Measurements from ENCODE around the gene NFIB. TPM values are rescaled to one million over a fixed set of nuclear protein-coding genes. Genes with fewer than 3 reads are reported as not detected.

The NFIB gene
- total and polyA plus RNA-seq, 2 of the 4 experiments (the other 2 are of a cell fraction): 1.4 to 2.0 TPM

- Histone ChIP-seq H4K5ac (ENCODE audit: low read depth, low read length) (no peak overlapping the region), H3K14ac (replicated peaks; ENCODE audit: low read depth, low read length) (no peak overlapping the region), H2AK5ac (ENCODE audit: low read depth, low read length) (no peak overlapping the region), H4K20me1 (ENCODE audit: insufficient read depth, low read length) (no peaks in the 10 kb centered on the region), H3K4ac (ENCODE audit: low read depth, low read length) (no peak overlapping the region), H3K4me2 (ENCODE audit: low read depth, low read length) (no peak overlapping the region), H3K36me3 (ENCODE audit: control insufficient read depth, insufficient read depth, low read length) (no peaks in the 10 kb centered on the region), H2BK15ac (ENCODE audit: low read depth, low read length) (no peak overlapping the region), H2AK9ac (replicated peaks; ENCODE audit: low read depth, low read length, poor library complexity) (no peak overlapping the region), H3K23ac (ENCODE audit: low read depth, low read length) (no peak overlapping the region), H2BK20ac (ENCODE audit: low read depth, low read length) (no peak overlapping the region), H3K18ac (ENCODE audit: low read depth, low read length) (no peak overlapping the region), H3K9me3 (ENCODE audit: control insufficient read depth, insufficient read depth, low read length) (no peaks in the 10 kb centered on the region), H3K56ac (ENCODE audit: extremely low read depth, insufficient read depth, low read length) (no peak overlapping the region), H2AFZ (replicated peaks; ENCODE audit: low read length, poor library complexity) (no peak overlapping the region), H3K27me3 (ENCODE audit: control insufficient read depth, insufficient read depth, low read length) (no peaks in the 10 kb centered on the region), H3K27ac (ENCODE audit: insufficient read depth, low read length) (no peak overlapping the region), H2BK5ac (ENCODE audit: low read depth, low read length, poor library complexity, severe bottlenecking) (no peak overlapping the region), H4K91ac (ENCODE audit: insufficient read depth, low read depth, low read length) (no peak overlapping the region), H4K8ac (ENCODE audit: low read depth in 2 of 2, low read length in 2 of 2) (no peak overlapping the region), H3K4me1 (ENCODE audit: control insufficient read depth, insufficient read depth, low read length) (no peaks in the 10 kb centered on the region), H2BK120ac (ENCODE audit: low read depth, low read length) (no peak overlapping the region), H3K9ac (ENCODE audit: low read depth, low read length) (no peak overlapping the region), H3K9me1 (ENCODE audit: insufficient read depth, low read length) (no peaks in the 10 kb centered on the region), H3K79me1 (ENCODE audit: low read depth in 1 of 2, low read length in 2 of 2) (no peaks in the 10 kb centered on the region), H3K4me3 (ENCODE audit: insufficient read depth, low read depth, low read length) (no peak overlapping the region)
- BruUV-seq (replicated peaks): no TSS peak
- no peak for DNase-seq
- in situ Hi-C loops (cut with MboI; ENCODE audit: low sequenced_read_pairs) (no loop called here), intact Hi-C loops (cut with micrococcal nuclease) (no loop called here), dilution Hi-C loops (cut with HindIII; ENCODE audit: low sequenced_read_pairs, unreplicated experiment) (no loop called here)
- WGBS, 2 experiments (ENCODE audit: extremely low coverage in 2 of 2, insufficient read length in 1 of 2): no CpG with 5 or more reads among the region's 4 CpGs
- TF ChIP-seq CHD1 (IDR thresholded peaks at IDR 0.05; ENCODE audit: low read depth, low read length) (no peak), RCOR1 (IDR thresholded peaks at IDR 0.05; ENCODE audit: insufficient replicate concordance, low read length) (no peak), CEBPB (IDR thresholded peaks at IDR 0.05; ENCODE audit: low read depth, low read length) (no peak), NFE2L2 (IDR thresholded peaks at IDR 0.05; ENCODE audit: low read depth, low read length) (no peak), RFX5 (IDR thresholded peaks at IDR 0.05; ENCODE audit: low read depth, low read length) (no peak), CTCF (conservative IDR thresholded peaks at IDR 0.05; ENCODE audit: low read depth, low read length) (no peak), POLR2A (IDR thresholded peaks at IDR 0.05; ENCODE audit: low read depth, low read length) (no peak), BHLHE40 (IDR thresholded peaks at IDR 0.05; ENCODE audit: low read depth, low read length) (no peak), USF2 (IDR thresholded peaks at IDR 0.05; ENCODE audit: low read depth, low read length) (no peak), SMC3 (IDR thresholded peaks at IDR 0.05; ENCODE audit: low read depth, low read length) (no peak), MXI1 (IDR thresholded peaks at IDR 0.05; ENCODE audit: borderline replicate concordance, low read depth, low read length) (no peak), RAD21 (IDR thresholded peaks at IDR 0.05; ENCODE audit: low read length) (no peak), MAZ (IDR thresholded peaks at IDR 0.05; ENCODE audit: borderline replicate concordance, low read depth, low read length) (no peak)
- ChIA-PET POLR2A (ENCODE audit: unreplicated experiment) (no interaction called here), CTCF (no interaction called here)
- no peak for ATAC-seq (ENCODE audit: low read depth)
Measured at GRCh38 chr9:14066831-14067230, 247.1 kb downstream of the NFIB start.
